ENCODE data around the gene XKRX. TPM values are rescaled to one million over a fixed set of nuclear protein-coding genes. Genes with fewer than 3 reads are reported as not detected.

XKRX gene
- total RNA-seq, 1 experiment from 2014 or later: not detected

- DNase-seq (ENCODE audit: low spot score): no peak
- Histone ChIP-seq H3K27ac (ENCODE audit: low read depth, low read length, poor library complexity, severe bottlenecking) (no peak overlapping the region), H3K9me3 (ENCODE audit: low read depth, low read length, poor library complexity, severe bottlenecking) (no peaks in the 10 kb centered on the region), H3K4me3 (ENCODE audit: low read depth, low read length, poor library complexity, severe bottlenecking) (no peak overlapping the region), H3K27me3 (replicated peaks; ENCODE audit: insufficient read depth, low read depth, low read length, poor library complexity) (no peaks in the 10 kb centered on the region), H3K36me3 (ENCODE audit: insufficient read depth, low read length, poor library complexity, severe bottlenecking) (no peaks in the 10 kb centered on the region), H3K4me1 (ENCODE audit: insufficient read depth, low read length, poor library complexity, severe bottlenecking) (no peaks in the 10 kb centered on the region)
- intact Hi-C loops (cut with micrococcal nuclease; ENCODE audit: unreplicated experiment): no loop called here
- TF ChIP-seq CTCF (conservative IDR thresholded peaks at IDR 0.05; ENCODE audit: low read depth, low read length) (no peak), EZH2 (IDR thresholded peaks at IDR 0.05; ENCODE audit: borderline replicate concordance, low read depth, low read length, poor library complexity, severe bottlenecking) (no peak)
- ChIA-PET CTCF (no interaction called here), POLR2A (ENCODE audit: low non-redundant PET) (no interaction called here)
- no TSS peak for BruUV-seq (replicated peaks)
Observed at GRCh38 chrX:100964362-100964761, 35.6 kb upstream of the XKRX start.

GRCh38 chrX:100962811-100963210 is 34.1 kb upstream of the XKRX start:
- intact Hi-C loops (cut with micrococcal nuclease; ENCODE audit: unreplicated experiment): no loop called here
- DNase-seq (ENCODE audit: low spot score): no peak
- TF ChIP-seq EZH2 (IDR thresholded peaks at IDR 0.05; ENCODE audit: borderline replicate concordance, low read depth, low read length, poor library complexity, severe bottlenecking) (no peak), CTCF (conservative IDR thresholded peaks at IDR 0.05; ENCODE audit: low read depth, low read length) (no peak)
- no peaks in the 10 kb centered on the region for H3K36me3 ChIP-seq (ENCODE audit: insufficient read depth, low read length, poor library complexity, severe bottlenecking)
- H3K4me3 ChIP-seq (ENCODE audit: low read depth, low read length, poor library complexity, severe bottlenecking): no peak overlapping the region
- H3K27me3 ChIP-seq (replicated peaks; ENCODE audit: insufficient read depth, low read depth, low read length, poor library complexity): no peaks in the 10 kb centered on the region
- H3K9me3 ChIP-seq (ENCODE audit: low read depth, low read length, poor library complexity, severe bottlenecking): no peaks in the 10 kb centered on the region
- CTCF ChIA-PET: no interaction called here
- POLR2A ChIA-PET (ENCODE audit: low non-redundant PET): no interaction called here
- no peaks in the 10 kb centered on the region for H3K4me1 ChIP-seq (ENCODE audit: insufficient read depth, low read length, poor library complexity, severe bottlenecking)
- no TSS peak for BruUV-seq (replicated peaks)
- H3K27ac ChIP-seq (ENCODE audit: low read depth, low read length, poor library complexity, severe bottlenecking): no peak overlapping the region

GRCh38 chrX:100948557-100948956 is 19.8 kb upstream of the XKRX start:
- Histone ChIP-seq H3K9me3 (ENCODE audit: low read depth, low read length, poor library complexity, severe bottlenecking) (no peaks in the 10 kb centered on the region), H3K27ac (ENCODE audit: low read depth, low read length, poor library complexity, severe bottlenecking) (no peak overlapping the region), H3K27me3 (replicated peaks; ENCODE audit: insufficient read depth, low read depth, low read length, poor library complexity) (no peaks in the 10 kb centered on the region), H3K4me1 (ENCODE audit: insufficient read depth, low read length, poor library complexity, severe bottlenecking) (no peaks in the 10 kb centered on the region), H3K36me3 (ENCODE audit: insufficient read depth, low read length, poor library complexity, severe bottlenecking) (no peaks in the 10 kb centered on the region), H3K4me3 (ENCODE audit: low read depth, low read length, poor library complexity, severe bottlenecking) (no peak overlapping the region)
- TF ChIP-seq CTCF (conservative IDR thresholded peaks at IDR 0.05; ENCODE audit: low read depth, low read length): no peak
- TF ChIP-seq EZH2 (IDR thresholded peaks at IDR 0.05; ENCODE audit: borderline replicate concordance, low read depth, low read length, poor library complexity, severe bottlenecking): no peak
- ChIA-PET POLR2A (ENCODE audit: low non-redundant PET) (no interaction called here), CTCF (no interaction called here)
- BruUV-seq (replicated peaks): no TSS peak
- intact Hi-C loops (cut with micrococcal nuclease; ENCODE audit: unreplicated experiment): no loop called here
- no peak for DNase-seq (ENCODE audit: low spot score)
